HuH-7 (cell line): ENCODE data around the gene SCAMP3.
"Not testable (repeated sequence)": the region's sequence is repeated elsewhere in the genome, so short reads cannot be mapped to it uniquely, and the experiment has no call there.

Experiments used
- DNase-seq: peaks from one replicate; pipeline ENCODE4 v3.0.0; 2011; ENCODE audit warnings: low spot score

Gene SCAMP3

GRCh38 chr1:155254228-155254713 is 7.9 kb downstream of the SCAMP3 start:
- DNase-seq: no peak

- no peak for DNase-seq
These were observed 8.4 kb downstream of the SCAMP3 start for GRCh38 chr1:155253797-155254196.

GRCh38 chr1:155253208-155253607 is 9.0 kb downstream of the SCAMP3 start:
- DNase-seq: peak; percentile 68

- DNase-seq: no peak
These were observed 10.6 kb downstream of the SCAMP3 start for GRCh38 chr1:155251566-155251965.

- DNase-seq: peak; percentile 99
These were observed 11.3 kb downstream of the SCAMP3 start for GRCh38 chr1:155250633-155251449.

GRCh38 chr1:155250246-155250632 is 11.9 kb downstream of the SCAMP3 start:
- DNase-seq: peak; percentile 37

- no peak for DNase-seq
These were observed 14.2 kb downstream of the SCAMP3 start for GRCh38 chr1:155247667-155248553.

- DNase-seq: not testable (repeated sequence)
These were observed 15.4 kb downstream of the SCAMP3 start for GRCh38 chr1:155246796-155247195.

- DNase-seq: no peak
These were observed 17.0 kb downstream of the SCAMP3 start for GRCh38 chr1:155245163-155245524.

GRCh38 chr1:155244368-155245162 is 17.6 kb downstream of the SCAMP3 start:
- peak; percentile 93 for DNase-seq

GRCh38 chr1:155242805-155243358 is 19.3 kb downstream of the SCAMP3 start:
- DNase-seq: no peak

GRCh38 chr1:155241841-155242264 is 20.3 kb downstream of the SCAMP3 start:
- DNase-seq: no peak

GRCh38 chr1:155241069-155241679 is 21.0 kb downstream of the SCAMP3 start:
- DNase-seq: peak; percentile 87

GRCh38 chr1:155236451-155236850 is 25.7 kb downstream of the SCAMP3 start:
- DNase-seq: no peak

- DNase-seq: not testable (repeated sequence)
These were observed 26.8 kb downstream of the SCAMP3 start for GRCh38 chr1:155235375-155235774.

GRCh38 chr1:155233502-155233901 is 28.7 kb downstream of the SCAMP3 start:
- DNase-seq: not testable (repeated sequence)

- not testable (repeated sequence) for DNase-seq
These were observed 29.9 kb downstream of the SCAMP3 start for GRCh38 chr1:155232001-155232978.

- not testable (repeated sequence) for DNase-seq
These were observed 30.9 kb downstream of the SCAMP3 start for GRCh38 chr1:155231302-155231701.

GRCh38 chr1:155228096-155228427 is 34.1 kb downstream of the SCAMP3 start:
- DNase-seq: no peak
